SHP77 (cell line): ENCODE results near the gene RAD51AP1.

Experiments used
- DNase-seq, 2 experiments: peaks; one replicate each; lab custom pipeline; 2025; lab: John Stamatoyannopoulos, UW

The RAD51AP1 gene

GRCh38 chr12:4595881-4596280, 57.2 kb downstream of the RAD51AP1 start:
- no peak for DNase-seq

- no peak for DNase-seq
These were observed 64.7 kb downstream of the RAD51AP1 start for GRCh38 chr12:4603421-4603820.

DNA sequence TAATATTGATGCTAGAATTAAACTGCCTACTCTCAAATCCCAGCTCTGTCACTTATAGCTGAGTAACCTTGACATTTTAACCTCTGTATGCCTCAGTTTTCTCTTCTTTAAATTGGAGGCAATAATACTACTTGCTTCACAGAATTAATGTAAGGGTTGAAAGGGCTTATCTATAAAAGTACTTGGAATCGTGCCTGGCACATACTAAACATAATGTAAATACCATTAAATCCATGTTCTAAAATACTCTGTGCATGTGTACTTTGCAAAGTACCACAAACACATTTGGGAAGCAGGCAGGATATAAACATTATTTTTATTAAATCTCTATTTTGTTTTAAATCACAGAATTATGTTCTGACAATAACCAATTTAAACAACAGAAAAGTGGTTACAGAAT, 65.3 kb downstream of the RAD51AP1 start:
- no peak for DNase-seq

DNA sequence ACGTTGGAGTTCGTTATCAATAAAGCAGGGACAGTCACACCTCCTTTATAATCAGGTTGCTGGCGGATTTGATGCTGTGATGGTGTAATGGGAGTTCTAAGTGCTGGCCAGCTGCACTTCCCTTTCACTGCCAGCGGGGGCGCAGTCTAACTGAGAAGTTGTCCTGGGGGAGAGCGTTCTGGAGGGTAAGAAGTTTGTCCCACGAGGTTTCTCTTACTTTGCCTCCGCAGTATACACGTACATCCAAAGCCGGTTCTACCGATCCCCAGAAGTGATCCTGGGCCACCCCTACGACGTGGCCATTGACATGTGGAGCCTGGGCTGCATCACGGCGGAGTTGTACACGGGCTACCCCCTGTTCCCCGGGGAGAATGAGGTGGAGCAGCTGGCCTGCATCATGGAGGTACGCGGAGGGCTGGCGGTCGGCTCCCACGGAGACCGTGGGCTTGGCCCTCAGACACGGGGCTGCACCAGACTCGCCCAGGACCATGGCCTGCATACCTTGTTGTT, 66.0 kb downstream of the RAD51AP1 start:
- DNase-seq = peak; percentile 44 to 71

DNA sequence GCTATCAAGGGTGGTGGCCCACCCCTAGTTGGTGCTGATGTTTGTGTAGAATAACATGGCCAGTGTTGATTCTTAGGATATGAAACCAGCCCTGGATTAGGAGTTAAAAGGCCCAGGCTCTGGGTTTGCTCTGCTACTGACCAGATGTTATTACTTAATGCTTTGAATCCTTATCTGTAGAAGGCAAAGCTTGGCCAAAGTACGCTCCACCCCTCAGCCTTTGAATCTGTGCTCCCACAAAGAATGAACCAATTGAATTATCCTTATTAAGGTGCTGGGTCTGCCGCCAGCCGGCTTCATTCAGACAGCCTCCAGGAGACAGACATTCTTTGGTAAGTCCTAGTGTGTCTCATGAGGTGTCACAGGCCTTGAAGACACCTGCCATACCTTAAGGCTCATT, 68.4 kb downstream of the RAD51AP1 start:
- no peak for DNase-seq

- no peak for DNase-seq
These were observed 70.4 kb downstream of the RAD51AP1 start for GRCh38 chr12:4609071-4609470.
